Upper lobe of right lung (tissue), 1 donor: Measurements from ENCODE around the gene CNN2. TPM values are rescaled to one million over a fixed set of nuclear protein-coding genes. Genes with fewer than 3 reads are reported as not detected.

Experiments
- ATAC-seq: fragments of 200-7000 bp; cut with Tn5 transposase; one replicate; pipeline ENCODE4 v1.9.1; 2020; ENCODE audit warnings: mild to moderate bottlenecking, moderate library complexity
- DNase-seq: peaks from one replicate; pipeline ENCODE4 v3.0.0-alpha.2; 2020
- H3K27ac ChIP-seq: fragments of 200-600 bp; one replicate; pipeline ENCODE4 v1.8.0; 2022
- H3K27me3 ChIP-seq: fragments of 200-600 bp; one replicate; pipeline ENCODE4 v1.8.0; 2022; ENCODE audit warnings: mild to moderate bottlenecking
- H3K36me3 ChIP-seq: fragments of 200-600 bp; one replicate; pipeline ENCODE4 v1.8.0; 2022
- H3K4me1 ChIP-seq: fragments of 200-600 bp; one replicate; pipeline ENCODE4 v1.8.0; 2022
- H3K4me3 ChIP-seq: fragments of 200-600 bp; one replicate; pipeline ENCODE4 v1.8.0; 2022; ENCODE audit warnings: mild to moderate bottlenecking
- H3K9me3 ChIP-seq: fragments of 200-600 bp; one replicate; pipeline ENCODE4 v1.8.0; 2022
- intact Hi-C: fragments of 100-400 bp; cut with DNase I; formaldehyde crosslinking; loops from one replicate; pipeline ENCODE4 v1.11.0; 2022
- total RNA-seq: library from RNA; stranded (reverse); fragmentation: NEBNext Ultra II Directional; extraction: Animal tissue kit (Norgen Biotek cat#: 25700); gene quantifications from one replicate; pipeline ENCODE4 v1.2.1, GENCODE V29; 2021
- TF ChIP-seq, protein P1 (sequence below): fragments of 200-600 bp; IDR thresholded peaks from one replicate; pipeline ENCODE4 v1.8.0; 2022; ENCODE audit warnings: antibody characterized with exemption
- donor health status: DM: no; HTN: yes; CAD: no; lungs with severe emphysema.

Gene CNN2
- total RNA-seq, 1 donor from 2014 or later, result 220 TPM

DNA sequence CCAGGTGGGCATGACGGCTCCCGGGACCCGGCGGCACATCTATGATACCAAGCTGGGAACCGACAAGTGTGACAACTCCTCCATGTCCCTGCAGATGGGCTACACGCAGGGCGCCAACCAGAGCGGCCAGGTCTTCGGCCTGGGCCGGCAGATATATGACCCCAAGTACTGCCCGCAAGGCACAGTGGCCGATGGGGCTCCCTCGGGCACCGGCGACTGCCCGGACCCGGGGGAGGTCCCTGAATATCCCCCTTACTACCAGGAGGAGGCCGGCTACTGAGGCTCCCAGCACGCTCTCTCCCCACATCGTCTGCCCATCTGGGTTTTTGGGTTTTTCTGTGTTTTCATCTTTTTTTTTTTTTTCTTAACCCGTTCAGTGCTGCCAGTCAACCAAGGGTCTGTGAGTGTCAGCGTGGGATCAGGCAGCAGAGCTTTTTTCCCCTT is 11.2 kb downstream of the CNN2 start:
- peak overlapping the region; percentile 66 for H3K27ac ChIP-seq
- TF ChIP-seq, protein P1, sequence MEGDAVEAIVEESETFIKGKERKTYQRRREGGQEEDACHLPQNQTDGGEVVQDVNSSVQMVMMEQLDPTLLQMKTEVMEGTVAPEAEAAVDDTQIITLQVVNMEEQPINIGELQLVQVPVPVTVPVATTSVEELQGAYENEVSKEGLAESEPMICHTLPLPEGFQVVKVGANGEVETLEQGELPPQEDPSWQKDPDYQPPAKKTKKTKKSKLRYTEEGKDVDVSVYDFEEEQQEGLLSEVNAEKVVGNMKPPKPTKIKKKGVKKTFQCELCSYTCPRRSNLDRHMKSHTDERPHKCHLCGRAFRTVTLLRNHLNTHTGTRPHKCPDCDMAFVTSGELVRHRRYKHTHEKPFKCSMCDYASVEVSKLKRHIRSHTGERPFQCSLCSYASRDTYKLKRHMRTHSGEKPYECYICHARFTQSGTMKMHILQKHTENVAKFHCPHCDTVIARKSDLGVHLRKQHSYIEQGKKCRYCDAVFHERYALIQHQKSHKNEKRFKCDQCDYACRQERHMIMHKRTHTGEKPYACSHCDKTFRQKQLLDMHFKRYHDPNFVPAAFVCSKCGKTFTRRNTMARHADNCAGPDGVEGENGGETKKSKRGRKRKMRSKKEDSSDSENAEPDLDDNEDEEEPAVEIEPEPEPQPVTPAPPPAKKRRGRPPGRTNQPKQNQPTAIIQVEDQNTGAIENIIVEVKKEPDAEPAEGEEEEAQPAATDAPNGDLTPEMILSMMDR, result no peak
- DNase-seq, result no peak
- H3K9me3 ChIP-seq, result no peaks in the 10 kb centered on the region
- no peaks in the 10 kb centered on the region for H3K27me3 ChIP-seq
- H3K4me1 ChIP-seq, result peaks cover 37% of the 10 kb centered on the region
- no peak overlapping the region for H3K4me3 ChIP-seq
- H3K36me3 ChIP-seq, result peaks cover 39% of the 10 kb centered on the region
- no peak for ATAC-seq
- intact Hi-C loops, result loop anchor here (10.0 kb wide), 1 partner anchor 47 kb away; no protein-coding TSS in a partner anchor

DNA sequence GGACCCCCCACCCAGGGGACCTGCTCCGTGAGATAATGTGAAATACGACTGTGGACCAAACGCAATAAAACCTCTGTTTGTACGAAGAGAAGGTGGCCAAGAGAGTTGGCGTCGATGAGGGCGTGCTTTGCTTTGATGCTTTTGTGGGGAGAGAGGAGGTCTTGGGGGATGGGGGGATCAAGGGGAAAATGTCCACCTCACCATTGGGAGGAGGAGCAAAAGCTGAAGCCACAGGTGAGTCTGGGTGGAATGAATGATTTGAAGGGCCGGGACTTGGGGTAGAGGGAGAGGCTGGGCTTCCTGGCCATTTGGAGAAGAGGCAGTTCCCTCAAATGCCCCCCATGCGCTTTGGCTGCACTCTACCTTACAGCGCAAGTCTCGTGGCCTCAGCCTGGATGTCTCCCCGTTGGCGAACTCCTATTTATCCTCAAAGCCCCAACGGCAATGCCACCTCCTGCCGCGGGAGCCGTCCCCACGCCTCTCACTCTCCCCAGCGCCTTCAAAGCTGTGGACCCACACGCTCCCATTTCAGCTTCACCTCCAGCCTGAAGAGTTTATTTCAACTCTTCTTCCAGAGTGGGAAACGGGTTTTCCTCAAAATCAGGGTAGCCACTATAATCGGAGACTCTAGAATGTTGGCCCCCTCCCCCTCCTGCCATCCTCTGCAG is 12.7 kb downstream of the CNN2 start:
- H3K4me1 ChIP-seq, result peaks cover 37% of the 10 kb centered on the region
- intact Hi-C loops, result loop anchor here (10.0 kb wide), 1 partner anchor 46 kb away; no protein-coding TSS in a partner anchor
- DNase-seq (no peak), ATAC-seq (no peak)
- no peaks in the 10 kb centered on the region for H3K9me3 ChIP-seq
- H3K4me3 ChIP-seq, result peak overlapping the region; percentile 60
- TF ChIP-seq, protein P1, result no peak
- H3K36me3 ChIP-seq, result peaks cover 30% of the 10 kb centered on the region
- peak overlapping the region; percentile 11 for H3K27ac ChIP-seq
- H3K27me3 ChIP-seq, result no peaks in the 10 kb centered on the region

DNA sequence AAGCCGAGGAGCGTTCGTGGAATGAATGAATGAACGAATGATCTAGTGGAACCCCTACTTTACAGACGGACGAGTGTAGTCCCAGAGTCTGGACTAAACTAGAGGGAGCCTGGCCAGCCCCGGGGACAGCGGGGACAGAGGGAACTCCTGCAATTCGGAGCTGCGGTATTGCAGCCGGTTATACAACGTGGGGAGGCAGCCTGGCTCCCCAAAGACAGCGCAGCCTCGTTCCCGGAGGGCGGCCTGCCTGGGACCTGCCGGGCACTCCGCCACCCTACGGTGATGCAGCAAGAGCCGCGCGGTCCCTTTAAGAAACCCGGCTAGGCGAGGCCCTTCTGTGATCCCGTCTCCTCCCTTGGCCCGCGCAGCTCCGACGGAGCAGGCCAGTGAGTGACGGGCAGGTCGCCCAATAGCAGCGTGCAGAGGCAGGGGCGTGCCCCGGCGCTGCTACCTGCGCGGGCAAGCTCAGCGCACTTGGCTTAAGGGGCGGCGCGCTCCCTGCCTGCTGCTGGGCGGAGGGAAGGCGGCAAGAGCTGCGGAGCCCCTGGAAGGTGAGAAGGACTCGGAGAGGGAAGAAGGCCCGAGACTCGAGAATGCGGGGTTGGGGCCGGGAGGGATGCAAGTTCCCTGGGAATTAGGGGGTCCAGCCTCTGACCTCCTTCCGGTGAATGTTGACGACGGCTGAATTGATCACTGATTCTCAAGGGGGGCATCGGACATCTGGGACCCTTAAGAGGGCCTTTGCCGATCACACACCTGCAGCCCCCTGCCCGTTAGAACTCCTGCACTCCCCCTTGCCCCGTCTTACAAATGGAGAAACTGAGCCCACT is 13.5 kb downstream of the CNN2 start, which contains the start of gene ABCA7:
ABCA7 (plus strand) TSS at position 462 of the 830 bp plus-strand sequence. CDS start 1,255 bp downstream, outside the sequence.
- Histone ChIP-seq H3K4me3 (peak within 1 kb of the TSS; percentile 60), H3K4me1 (peaks cover 37% of the 10 kb centered on the region), H3K9me3 (no peaks in the 10 kb centered on the region), H3K27ac (peak within 1 kb of the TSS; percentile 58), H3K27me3 (no peaks in the 10 kb centered on the region), H3K36me3 (peaks cover 30% of the 10 kb centered on the region)
- ATAC-seq, result peak; percentile 95
- intact Hi-C loops, result loop anchor here (10.0 kb wide), 1 partner anchor 45 kb away; no protein-coding TSS in a partner anchor
- TF ChIP-seq, protein P1, result no peak
- DNase-seq, result peak; percentile 100

DNA sequence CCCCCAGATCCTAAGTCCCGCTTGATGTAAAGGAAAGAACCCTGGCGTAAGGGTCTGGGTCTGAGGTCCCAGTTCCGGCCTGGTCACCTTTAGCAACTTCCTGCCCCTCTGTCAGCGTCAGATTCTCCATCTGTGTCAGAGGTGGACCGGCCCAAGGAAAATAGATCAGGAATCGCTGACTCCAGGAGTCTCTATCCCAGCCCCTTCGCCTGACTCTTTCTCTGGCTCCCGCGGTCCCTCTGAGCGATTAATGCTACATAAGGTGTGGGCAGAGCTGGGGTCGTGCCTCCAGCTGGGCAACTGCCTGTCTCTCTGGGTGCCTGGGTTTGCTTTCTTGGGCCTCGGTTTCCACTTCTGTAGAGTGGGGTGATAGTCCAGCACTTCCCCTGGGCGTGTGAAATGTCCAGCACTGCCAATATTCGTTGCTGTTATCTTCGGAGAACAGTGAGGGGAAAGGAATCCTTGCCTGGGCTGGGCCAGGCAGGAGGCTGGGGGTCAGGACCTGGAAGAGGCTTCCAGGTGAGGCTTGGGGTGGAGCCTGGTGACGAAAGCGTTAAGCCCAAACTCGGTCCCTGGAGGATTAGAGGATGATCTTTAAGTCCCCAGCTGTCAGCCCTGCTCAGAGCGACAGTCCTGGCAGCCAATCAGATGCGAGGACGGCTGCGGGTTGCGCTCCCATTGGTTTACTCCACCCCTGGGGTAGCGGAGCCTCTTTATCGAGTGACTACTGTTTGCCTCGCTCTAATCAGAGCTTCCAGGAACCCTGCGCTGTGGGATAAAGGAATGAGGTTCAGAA is 14.3 kb downstream of the CNN2 start:
- Histone ChIP-seq H3K27ac (peak overlapping the region; percentile 58), H3K9me3 (no peaks in the 10 kb centered on the region), H3K36me3 (peaks cover 24% of the 10 kb centered on the region), H3K27me3 (no peaks in the 10 kb centered on the region), H3K4me1 (peaks cover 37% of the 10 kb centered on the region), H3K4me3 (peak overlapping the region; percentile 60)
- intact Hi-C loops, result no loop called here
- ATAC-seq (peak; percentile 74), DNase-seq (peak; percentile 95)
- TF ChIP-seq, protein P1, result no peak

DNA sequence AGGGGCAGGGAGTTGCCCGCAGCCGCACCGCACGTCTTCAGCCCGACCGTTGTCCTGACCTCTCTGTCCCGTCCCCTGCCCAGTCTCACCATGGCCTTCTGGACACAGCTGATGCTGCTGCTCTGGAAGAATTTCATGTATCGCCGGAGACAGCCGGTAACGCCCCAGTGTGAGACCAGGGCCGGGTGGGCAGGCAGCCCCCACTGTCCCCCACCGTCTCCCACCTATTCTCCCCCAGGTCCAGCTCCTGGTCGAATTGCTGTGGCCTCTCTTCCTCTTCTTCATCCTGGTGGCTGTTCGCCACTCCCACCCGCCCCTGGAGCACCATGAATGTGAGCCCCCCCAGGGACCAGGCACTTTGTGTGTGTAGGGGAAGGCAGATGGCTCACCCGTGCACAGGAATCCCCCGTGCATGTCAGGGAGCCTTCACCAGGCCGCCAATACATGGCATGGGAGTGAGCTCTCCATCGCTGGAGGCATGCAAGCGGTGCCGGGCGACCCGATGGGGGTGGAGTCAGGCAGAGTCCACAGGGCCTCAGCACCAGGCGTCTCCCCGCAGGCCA is 14.9 kb downstream of the CNN2 start:
- H3K4me1 ChIP-seq, result peaks cover 37% of the 10 kb centered on the region
- no peak for ATAC-seq
- no peaks in the 10 kb centered on the region for H3K9me3 ChIP-seq
- no peak overlapping the region for H3K27ac ChIP-seq
- peaks cover 17% of the 10 kb centered on the region for H3K36me3 ChIP-seq
- TF ChIP-seq, protein P1, result no peak
- peak overlapping the region; percentile 60 for H3K4me3 ChIP-seq
- no peak for DNase-seq
- intact Hi-C loops, result no loop called here
- H3K27me3 ChIP-seq, result no peaks in the 10 kb centered on the region
